Measurements from ENCODE around the gene ANAPC7.

The ANAPC7 gene, protein sequence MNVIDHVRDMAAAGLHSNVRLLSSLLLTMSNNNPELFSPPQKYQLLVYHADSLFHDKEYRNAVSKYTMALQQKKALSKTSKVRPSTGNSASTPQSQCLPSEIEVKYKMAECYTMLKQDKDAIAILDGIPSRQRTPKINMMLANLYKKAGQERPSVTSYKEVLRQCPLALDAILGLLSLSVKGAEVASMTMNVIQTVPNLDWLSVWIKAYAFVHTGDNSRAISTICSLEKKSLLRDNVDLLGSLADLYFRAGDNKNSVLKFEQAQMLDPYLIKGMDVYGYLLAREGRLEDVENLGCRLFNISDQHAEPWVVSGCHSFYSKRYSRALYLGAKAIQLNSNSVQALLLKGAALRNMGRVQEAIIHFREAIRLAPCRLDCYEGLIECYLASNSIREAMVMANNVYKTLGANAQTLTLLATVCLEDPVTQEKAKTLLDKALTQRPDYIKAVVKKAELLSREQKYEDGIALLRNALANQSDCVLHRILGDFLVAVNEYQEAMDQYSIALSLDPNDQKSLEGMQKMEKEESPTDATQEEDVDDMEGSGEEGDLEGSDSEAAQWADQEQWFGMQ

DNA sequence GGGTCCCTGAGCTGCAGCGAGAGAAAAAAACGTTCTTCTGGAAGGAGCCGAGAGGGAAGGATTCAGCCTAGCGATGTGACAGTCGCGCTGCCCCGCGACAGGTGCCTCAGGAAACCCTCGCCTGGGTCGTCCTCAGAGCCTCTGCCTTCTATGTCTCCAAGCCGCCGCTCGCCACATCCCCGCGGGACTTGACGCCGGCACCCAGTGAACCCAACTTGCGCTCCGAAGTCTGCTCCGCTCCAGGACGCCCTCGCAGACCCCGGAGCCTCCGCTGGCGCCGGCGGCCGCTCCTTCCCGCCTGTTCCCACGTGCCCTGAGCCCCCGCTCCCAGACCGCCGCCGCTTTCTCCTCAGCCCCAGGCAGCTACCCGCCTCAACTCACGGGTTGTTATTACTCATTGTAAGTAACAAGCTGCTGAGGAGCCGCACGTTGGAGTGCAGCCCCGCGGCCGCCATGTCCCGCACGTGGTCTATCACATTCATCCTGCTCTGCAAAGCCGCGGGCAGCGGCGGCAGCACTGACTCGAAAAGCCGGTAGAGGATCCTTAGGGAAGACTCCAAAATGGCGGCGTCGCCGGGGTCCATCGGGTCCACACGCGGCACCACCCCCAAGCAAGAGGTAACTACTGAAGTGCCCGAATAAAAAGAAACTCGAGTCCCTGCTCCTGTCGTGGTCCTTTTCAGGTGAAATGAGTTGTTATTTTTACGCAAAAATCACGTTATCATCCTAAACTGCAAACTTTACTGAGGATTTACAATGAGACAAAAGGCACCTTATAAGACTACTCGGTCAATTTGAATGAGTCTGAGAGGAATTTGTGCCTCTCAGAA lies at the start of gene ANAPC7:
TSS of gene ANAPC7 (minus strand) at position 563 of the 830 bp plus-strand sequence. CDS start at position 482, 81 bp downstream.
- Histone ChIP-seq H3K27me3 (ENCODE audit: low read depth, low read length) (no peaks in the 10 kb centered on the region), H4K20me1 (ENCODE audit: insufficient read depth, low read length) (no peaks in the 10 kb centered on the region), H3K4me1 (ENCODE audit: low read length) (peaks cover 5% of the 10 kb centered on the region), H3K36me3 (replicated peaks; ENCODE audit: low read depth, low read length) (peaks cover 14% of the 10 kb centered on the region), H3K27ac (ENCODE audit: low read length) (peak within 1 kb of the TSS; percentile 90), H2AFZ (ENCODE audit: low read depth, low read length) (peak within 1 kb of the TSS; percentile 100), H3K9me3 (ENCODE audit: insufficient read depth, low read length) (no peaks in the 10 kb centered on the region), H3K4me3 (ENCODE audit: low read length) (peak within 1 kb of the TSS; percentile 94), H3K79me2 (ENCODE audit: low read length) (peaks cover 53% of the 10 kb centered on the region), H3K4me2 (ENCODE audit: low read length) (peak within 1 kb of the TSS; percentile 77), H3K9ac (ENCODE audit: low read length) (peak within 1 kb of the TSS; percentile 97)
- no peak for TF ChIP-seq EZH2phosphoT487 (IDR thresholded peaks at IDR 0.05; ENCODE audit: low read depth)
- TF ChIP-seq, protein P1, sequence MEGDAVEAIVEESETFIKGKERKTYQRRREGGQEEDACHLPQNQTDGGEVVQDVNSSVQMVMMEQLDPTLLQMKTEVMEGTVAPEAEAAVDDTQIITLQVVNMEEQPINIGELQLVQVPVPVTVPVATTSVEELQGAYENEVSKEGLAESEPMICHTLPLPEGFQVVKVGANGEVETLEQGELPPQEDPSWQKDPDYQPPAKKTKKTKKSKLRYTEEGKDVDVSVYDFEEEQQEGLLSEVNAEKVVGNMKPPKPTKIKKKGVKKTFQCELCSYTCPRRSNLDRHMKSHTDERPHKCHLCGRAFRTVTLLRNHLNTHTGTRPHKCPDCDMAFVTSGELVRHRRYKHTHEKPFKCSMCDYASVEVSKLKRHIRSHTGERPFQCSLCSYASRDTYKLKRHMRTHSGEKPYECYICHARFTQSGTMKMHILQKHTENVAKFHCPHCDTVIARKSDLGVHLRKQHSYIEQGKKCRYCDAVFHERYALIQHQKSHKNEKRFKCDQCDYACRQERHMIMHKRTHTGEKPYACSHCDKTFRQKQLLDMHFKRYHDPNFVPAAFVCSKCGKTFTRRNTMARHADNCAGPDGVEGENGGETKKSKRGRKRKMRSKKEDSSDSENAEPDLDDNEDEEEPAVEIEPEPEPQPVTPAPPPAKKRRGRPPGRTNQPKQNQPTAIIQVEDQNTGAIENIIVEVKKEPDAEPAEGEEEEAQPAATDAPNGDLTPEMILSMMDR (IDR thresholded peaks at IDR 0.05; ENCODE audit: low read depth, low read length) = no peak

DNA sequence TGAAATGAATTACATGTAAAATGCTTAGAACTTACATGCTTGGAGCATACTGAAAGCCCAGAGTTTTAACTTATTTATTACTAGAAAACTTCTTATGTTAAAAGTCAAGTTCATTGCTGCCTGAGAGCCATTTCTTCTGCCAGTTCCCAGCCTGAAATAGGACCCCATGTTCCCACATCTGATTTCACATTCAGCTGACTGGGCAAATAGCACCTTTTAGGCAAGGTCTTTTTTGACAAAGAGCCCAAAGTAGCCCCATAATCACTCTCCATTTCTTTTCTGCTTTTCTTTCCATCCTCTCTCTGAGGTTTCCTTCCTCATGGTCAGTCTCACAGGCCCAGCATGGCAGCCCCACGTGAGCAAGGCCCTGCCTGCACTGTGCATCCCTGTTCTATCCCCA lies 47.8 kb upstream of the ANAPC7 start:
- peaks cover 34% of the 10 kb centered on the region for H3K36me3 ChIP-seq (replicated peaks; ENCODE audit: low read depth, low read length)
- no peak overlapping the region for H3K4me3 ChIP-seq (ENCODE audit: low read length)
- H3K27ac ChIP-seq (ENCODE audit: low read length) = no peak overlapping the region
- peaks cover 39% of the 10 kb centered on the region for H3K79me2 ChIP-seq (ENCODE audit: low read length)
- H3K9me3 ChIP-seq (ENCODE audit: insufficient read depth, low read length) = no peaks in the 10 kb centered on the region
- no peaks in the 10 kb centered on the region for H3K27me3 ChIP-seq (ENCODE audit: low read depth, low read length)
- no peak overlapping the region for H3K9ac ChIP-seq (ENCODE audit: low read length)
- H3K4me2 ChIP-seq (ENCODE audit: low read length) = no peak overlapping the region
- H2AFZ ChIP-seq (ENCODE audit: low read depth, low read length) = no peak overlapping the region
- peaks cover 19% of the 10 kb centered on the region for H3K4me1 ChIP-seq (ENCODE audit: low read length)
- H4K20me1 ChIP-seq (ENCODE audit: insufficient read depth, low read length) = peaks cover 6% of the 10 kb centered on the region; the same call in 1 of the 2 replicates
- TF ChIP-seq EZH2phosphoT487 (IDR thresholded peaks at IDR 0.05; ENCODE audit: low read depth) = no peak
- TF ChIP-seq, protein P1 (IDR thresholded peaks at IDR 0.05; ENCODE audit: low read depth, low read length) = no peak

DNA sequence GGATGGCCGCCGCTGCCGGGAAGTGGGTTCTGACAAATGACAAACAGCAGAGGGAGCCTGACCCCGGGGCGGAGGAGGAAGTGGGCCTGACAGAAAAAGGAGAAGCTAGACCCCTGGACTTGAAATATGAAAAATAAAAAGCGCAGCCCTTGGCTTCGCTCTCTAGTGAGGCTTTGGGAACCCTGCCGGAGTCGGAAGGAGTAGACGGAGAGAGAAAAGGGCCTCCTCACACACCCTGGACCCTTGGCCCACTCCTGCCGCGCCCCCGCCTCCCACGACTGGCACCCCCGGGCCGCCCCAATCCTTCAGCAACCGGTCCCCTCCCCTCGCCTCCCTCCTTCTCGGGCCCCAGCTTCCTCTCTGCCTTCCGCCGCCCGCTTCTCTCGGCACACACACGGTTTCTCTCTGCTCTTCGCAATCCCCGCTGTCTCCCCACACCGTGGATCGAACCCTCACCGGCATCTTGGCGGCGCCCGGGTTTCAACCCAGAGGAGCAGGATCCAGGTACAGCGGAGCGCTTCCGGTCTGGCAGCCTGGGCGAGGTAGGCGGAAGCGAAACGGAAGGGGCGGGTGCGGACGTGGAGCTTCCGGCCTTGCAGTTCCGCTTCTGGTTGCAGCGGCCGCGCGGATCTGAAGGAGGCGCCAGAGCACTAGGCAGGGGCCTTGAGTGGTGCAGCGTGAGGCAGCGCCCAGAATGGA lies 46.4 kb upstream of the ANAPC7 start, which contains the start of gene ARPC3:
TSS of gene ARPC3 (minus strand) at position 539 of the 699 bp plus-strand sequence. CDS start at position 462, 77 bp downstream.
- no peak for TF ChIP-seq EZH2phosphoT487 (IDR thresholded peaks at IDR 0.05; ENCODE audit: low read depth)
- TF ChIP-seq, protein P1 (IDR thresholded peaks at IDR 0.05; ENCODE audit: low read depth, low read length) = peak; percentile 78
- peak within 1 kb of the TSS; percentile 98 for H3K4me3 ChIP-seq (ENCODE audit: low read length)
- H4K20me1 ChIP-seq (ENCODE audit: insufficient read depth, low read length) = peaks cover 6% of the 10 kb centered on the region; the same call in 1 of the 2 replicates
- peak within 1 kb of the TSS; percentile 78 for H3K4me2 ChIP-seq (ENCODE audit: low read length)
- H3K36me3 ChIP-seq (replicated peaks; ENCODE audit: low read depth, low read length) = peaks cover 34% of the 10 kb centered on the region
- H3K4me1 ChIP-seq (ENCODE audit: low read length) = peaks cover 12% of the 10 kb centered on the region
- no peaks in the 10 kb centered on the region for H3K9me3 ChIP-seq (ENCODE audit: insufficient read depth, low read length)
- peaks cover 49% of the 10 kb centered on the region for H3K79me2 ChIP-seq (ENCODE audit: low read length)
- H3K27me3 ChIP-seq (ENCODE audit: low read depth, low read length) = no peaks in the 10 kb centered on the region
- peak within 1 kb of the TSS; percentile 98 for H3K9ac ChIP-seq (ENCODE audit: low read length)
- H2AFZ ChIP-seq (ENCODE audit: low read depth, low read length) = peak within 1 kb of the TSS; percentile 83
- H3K27ac ChIP-seq (ENCODE audit: low read length) = peak within 1 kb of the TSS; percentile 95
